Upper lobe of right lung (tissue), 1 donor: ENCODE results near the gene KLC1. TPM values are rescaled to one million over a fixed set of nuclear protein-coding genes. Genes with fewer than 3 reads are reported as not detected.
A peak's percentile ranks its signal among the peaks of the same experiment; 100 is the strongest.

Source experiments
- ATAC-seq: fragments of 200-7000 bp; cut with Tn5 transposase; one replicate; pipeline ENCODE4 v1.9.1; 2020; ENCODE audit warnings: mild to moderate bottlenecking, moderate library complexity
- DNase-seq: peaks from one replicate; pipeline ENCODE4 v3.0.0-alpha.2; 2020
- H3K27ac ChIP-seq: fragments of 200-600 bp; one replicate; pipeline ENCODE4 v1.8.0; 2022
- H3K27me3 ChIP-seq: fragments of 200-600 bp; one replicate; pipeline ENCODE4 v1.8.0; 2022; ENCODE audit warnings: mild to moderate bottlenecking
- H3K36me3 ChIP-seq: fragments of 200-600 bp; one replicate; pipeline ENCODE4 v1.8.0; 2022
- H3K4me1 ChIP-seq: fragments of 200-600 bp; one replicate; pipeline ENCODE4 v1.8.0; 2022
- H3K4me3 ChIP-seq: fragments of 200-600 bp; one replicate; pipeline ENCODE4 v1.8.0; 2022; ENCODE audit warnings: mild to moderate bottlenecking
- H3K9me3 ChIP-seq: fragments of 200-600 bp; one replicate; pipeline ENCODE4 v1.8.0; 2022
- CTCF ChIP-seq: fragments of 200-600 bp; IDR thresholded peaks from one replicate; pipeline ENCODE4 v1.8.0; 2022; ENCODE audit warnings: antibody characterized with exemption
- intact Hi-C: fragments of 100-400 bp; cut with DNase I; formaldehyde crosslinking; loops from one replicate; pipeline ENCODE4 v1.11.0; 2022
- total RNA-seq: library from RNA; stranded (reverse); fragmentation: NEBNext Ultra II Directional; extraction: Animal tissue kit (Norgen Biotek cat#: 25700); gene quantifications from one replicate; pipeline ENCODE4 v1.2.1, GENCODE V29; 2021
- donor health status: DM: no; HTN: yes; CAD: no; lungs with severe emphysema.

Gene KLC1
- total RNA-seq, 1 donor from 2014 or later = 172 TPM

GRCh38 chr14:103729496-103730448, 100.8 kb downstream of the KLC1 start:
- Histone ChIP-seq H3K9me3 (no peaks in the 10 kb centered on the region), H3K4me3 (no peak overlapping the region), H3K27me3 (no peaks in the 10 kb centered on the region), H3K27ac (no peak overlapping the region), H3K4me1 (no peaks in the 10 kb centered on the region), H3K36me3 (peaks cover 49% of the 10 kb centered on the region)
- no peak for DNase-seq
- TF ChIP-seq CTCF = no peak
- intact Hi-C loops = no loop called here
- no peak for ATAC-seq

GRCh38 chr14:103730490-103731035, 101.6 kb downstream of the KLC1 start:
- TF ChIP-seq CTCF = peak; percentile 16
- no peaks in the 10 kb centered on the region for H3K4me1 ChIP-seq
- no peaks in the 10 kb centered on the region for H3K9me3 ChIP-seq
- intact Hi-C loops = no loop called here
- DNase-seq = no peak
- H3K27me3 ChIP-seq = no peaks in the 10 kb centered on the region
- H3K4me3 ChIP-seq = no peak overlapping the region
- peaks cover 57% of the 10 kb centered on the region for H3K36me3 ChIP-seq
- ATAC-seq = no peak
- H3K27ac ChIP-seq = no peak overlapping the region

- Histone ChIP-seq H3K27me3 (no peaks in the 10 kb centered on the region), H3K9me3 (no peaks in the 10 kb centered on the region), H3K4me1 (peaks cover 9% of the 10 kb centered on the region), H3K36me3 (peaks cover 65% of the 10 kb centered on the region), H3K27ac (no peak overlapping the region), H3K4me3 (no peak overlapping the region)
- ATAC-seq (no peak), DNase-seq (no peak)
- no peak for TF ChIP-seq CTCF
- intact Hi-C loops = no loop called here
Measured at GRCh38 chr14:103731481-103731880, 102.5 kb downstream of the KLC1 start.

- no peak for TF ChIP-seq CTCF
Measured at GRCh38 chr14:103731916-103732867, 103.2 kb downstream of the KLC1 start.

GRCh38 chr14:103732868-103733620, 104.0 kb downstream of the KLC1 start:
- no peak for TF ChIP-seq CTCF
- Histone ChIP-seq H3K4me3 (no peak overlapping the region), H3K4me1 (peaks cover 17% of the 10 kb centered on the region), H3K9me3 (no peaks in the 10 kb centered on the region), H3K27ac (no peak overlapping the region), H3K36me3 (peaks cover 78% of the 10 kb centered on the region), H3K27me3 (no peaks in the 10 kb centered on the region)
- peak; percentile 45 for DNase-seq
- ATAC-seq = no peak
- intact Hi-C loops = no loop called here

More at GRCh38 chr14:103731916-103732867, 103.2 kb downstream of the KLC1 start:
- intact Hi-C loops = no loop called here
- no peak for DNase-seq
- H3K27me3 ChIP-seq = no peaks in the 10 kb centered on the region
- ATAC-seq = no peak
- H3K27ac ChIP-seq = no peak overlapping the region
- peaks cover 16% of the 10 kb centered on the region for H3K4me1 ChIP-seq
- no peak overlapping the region for H3K4me3 ChIP-seq
- H3K36me3 ChIP-seq = peaks cover 70% of the 10 kb centered on the region
- H3K9me3 ChIP-seq = no peaks in the 10 kb centered on the region
